A204.1 (cell line): ENCODE results near the gene NAT8L.

Experiments used
- FAIRE-seq: peaks from 2 replicates; lab custom pipeline; 2012; peaks lifted over from hg19 to GRCh38; lab: Jason Lieb, UNC

NAT8L gene

GRCh38 chr4:2095236-2096072 lies 36.3 kb downstream of the NAT8L start:
- FAIRE-seq: no peak

- FAIRE-seq: no peak
Measured at GRCh38 chr4:2096073-2096609, 37.0 kb downstream of the NAT8L start.

- no peak for FAIRE-seq
Measured at GRCh38 chr4:2101346-2102044, 42.4 kb downstream of the NAT8L start.

- no peak for FAIRE-seq
Measured at GRCh38 chr4:2102045-2102883, 43.1 kb downstream of the NAT8L start.

GRCh38 chr4:2103127-2103842 lies 44.2 kb downstream of the NAT8L start:
- no peak for FAIRE-seq

GRCh38 chr4:2103843-2104547 lies 44.9 kb downstream of the NAT8L start:
- FAIRE-seq: no peak

- FAIRE-seq: no peak
Measured at GRCh38 chr4:2104556-2105345, 45.6 kb downstream of the NAT8L start.

GRCh38 chr4:2105559-2105958 lies 46.4 kb downstream of the NAT8L start:
- no peak for FAIRE-seq

GRCh38 chr4:2116687-2117400 lies 57.7 kb downstream of the NAT8L start:
- no peak for FAIRE-seq
